ENCODE measurements around the gene CPA1. TPM values are rescaled to one million over a fixed set of nuclear protein-coding genes. Genes with fewer than 3 reads are reported as not detected.

Gene CPA1
- total RNA-seq, 1 donor from 2014 or later: not detected

DNA sequence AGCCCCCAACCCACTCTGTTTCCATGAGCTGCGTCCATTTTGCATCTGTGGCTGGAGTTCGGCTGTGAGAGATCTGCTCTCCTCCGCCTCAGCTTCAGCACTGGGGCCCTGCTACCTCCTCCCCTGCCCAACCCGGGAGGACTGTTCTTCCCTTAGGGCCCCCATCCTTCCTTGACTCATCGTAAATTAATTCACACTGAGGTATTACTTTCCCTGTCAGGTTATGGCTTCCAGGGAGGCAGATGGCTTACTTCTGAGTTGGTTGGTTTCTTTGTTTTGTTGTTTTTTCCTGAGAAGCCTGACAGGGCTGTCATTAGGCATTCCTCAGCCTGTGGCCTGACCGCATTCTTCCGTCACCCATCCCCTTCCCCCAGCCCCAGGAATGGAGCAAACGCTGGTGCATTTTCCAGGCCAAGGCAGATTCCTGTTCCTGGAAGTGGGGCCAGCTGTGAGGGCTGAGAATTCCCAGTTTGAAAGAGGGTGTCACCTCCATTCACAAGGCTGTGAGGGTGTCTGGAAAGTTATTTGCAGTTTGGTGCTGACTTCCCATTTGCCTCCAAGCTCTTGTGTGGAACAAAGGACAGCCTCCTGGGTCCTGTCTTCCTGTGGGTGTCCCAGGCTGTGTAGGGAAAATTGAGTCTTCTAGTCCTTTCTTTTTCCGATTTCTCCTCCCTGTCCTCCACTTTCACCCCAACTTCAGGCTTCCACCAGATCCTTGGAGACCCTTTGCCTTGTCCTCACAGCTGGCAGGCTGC lies 24.0 kb upstream of the CPA1 start:
- peak; percentile 99 for DNase-seq (ENCODE audit: low read depth)

DNA sequence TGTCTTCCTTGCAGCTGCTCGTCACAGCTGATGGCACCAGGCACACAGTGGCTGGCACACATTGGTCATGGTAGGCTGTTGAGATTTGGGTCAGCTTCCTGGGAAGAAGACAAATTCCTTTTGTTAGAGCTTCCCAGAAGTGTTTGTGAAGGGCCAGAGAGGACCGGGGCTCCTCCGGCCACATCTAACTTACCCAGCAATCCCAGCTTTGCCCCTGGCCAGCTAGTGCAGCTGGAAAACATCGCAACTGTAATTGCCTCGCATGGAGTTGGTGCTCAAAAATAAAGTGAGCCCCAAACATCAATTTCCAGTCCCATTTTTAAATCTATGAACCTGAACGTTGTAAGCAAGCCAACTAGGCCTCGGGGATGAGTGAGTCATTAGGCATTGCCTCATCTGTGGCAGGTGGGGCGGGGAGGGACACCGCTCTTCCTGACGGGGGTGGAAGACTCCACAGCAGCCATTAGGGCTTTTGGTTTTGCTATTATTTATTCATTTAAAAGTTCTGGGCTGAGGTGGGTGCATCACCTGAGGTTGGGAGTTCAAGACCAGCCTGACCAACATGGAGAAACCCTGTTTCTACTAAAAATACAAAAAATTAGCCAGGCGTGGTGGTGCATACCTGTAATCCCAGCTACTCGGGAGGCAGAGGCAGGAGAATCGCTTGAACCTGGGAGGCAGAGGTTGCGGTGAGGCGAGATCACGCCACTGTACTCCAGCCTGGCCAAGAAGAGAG lies 23.2 kb upstream of the CPA1 start:
- DNase-seq (ENCODE audit: low read depth): peak; percentile 95

DNA sequence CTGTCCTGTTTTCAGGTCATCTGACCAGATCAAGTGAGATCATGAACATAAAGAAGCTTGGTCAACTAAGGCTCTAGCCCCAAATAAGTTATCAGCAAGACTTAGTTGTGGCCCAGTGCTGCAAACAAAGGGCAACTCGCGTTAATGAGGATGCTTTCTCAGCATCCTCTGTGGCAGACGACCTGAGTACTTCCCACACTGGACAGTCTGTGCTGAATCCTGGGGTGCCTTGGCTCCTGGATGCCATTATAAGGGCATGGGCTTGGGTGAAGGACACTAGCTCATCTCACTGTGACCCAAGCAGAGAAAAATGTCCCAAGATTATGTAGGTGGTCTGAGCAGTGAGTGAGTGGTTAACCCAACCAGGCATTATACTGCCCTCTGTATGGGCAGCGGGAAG lies 21.8 kb upstream of the CPA1 start:
- DNase-seq (ENCODE audit: low read depth): no peak

DNA sequence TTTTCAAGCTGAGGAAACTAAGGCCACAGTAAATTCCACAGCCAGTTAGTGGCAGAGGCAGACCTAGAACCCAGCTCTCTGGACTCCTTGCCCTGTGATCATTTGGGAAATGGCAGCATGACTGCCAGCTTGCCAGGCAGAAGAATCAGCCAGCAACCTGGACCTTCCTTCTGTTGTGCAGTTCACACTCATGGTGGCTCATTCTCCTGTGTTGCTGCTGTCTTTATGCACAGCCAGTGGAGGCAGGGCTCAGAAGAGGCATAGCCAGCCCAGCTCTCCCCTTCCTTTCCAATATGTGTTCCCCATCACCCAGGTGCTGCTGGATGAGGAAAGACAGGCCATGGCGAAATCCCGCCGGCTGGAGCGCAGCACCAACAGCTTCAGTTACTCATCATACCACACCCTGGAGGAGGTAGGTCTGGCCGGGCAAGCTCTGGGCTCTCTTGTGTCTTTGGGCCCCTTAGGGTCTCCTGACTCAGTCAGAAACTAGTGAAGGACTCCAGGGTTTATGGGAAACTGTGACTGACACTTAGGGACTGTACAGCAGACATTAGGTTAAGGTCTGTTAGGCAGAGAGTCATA lies 20.9 kb upstream of the CPA1 start:
- no peak for DNase-seq (ENCODE audit: low read depth)

DNA sequence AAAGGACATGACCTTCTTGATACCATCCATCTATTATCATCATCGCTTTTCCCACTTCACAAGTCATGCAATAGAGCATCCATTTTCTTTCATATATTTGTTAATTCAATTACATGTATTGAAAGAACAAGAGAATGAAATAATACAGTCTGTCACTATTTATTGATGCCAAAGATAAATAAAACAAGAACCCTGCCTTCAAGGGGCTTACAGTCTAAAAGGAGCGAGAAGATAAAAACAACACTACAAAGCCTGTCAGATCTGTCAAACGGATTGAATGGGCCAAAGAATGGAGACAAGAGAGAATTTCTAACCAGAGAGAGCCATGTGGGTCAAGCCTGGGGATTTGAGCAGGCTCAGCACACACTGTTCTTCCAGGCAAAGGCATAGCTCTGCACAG lies 19.8 kb upstream of the CPA1 start:
- DNase-seq (ENCODE audit: low read depth): no peak

DNA sequence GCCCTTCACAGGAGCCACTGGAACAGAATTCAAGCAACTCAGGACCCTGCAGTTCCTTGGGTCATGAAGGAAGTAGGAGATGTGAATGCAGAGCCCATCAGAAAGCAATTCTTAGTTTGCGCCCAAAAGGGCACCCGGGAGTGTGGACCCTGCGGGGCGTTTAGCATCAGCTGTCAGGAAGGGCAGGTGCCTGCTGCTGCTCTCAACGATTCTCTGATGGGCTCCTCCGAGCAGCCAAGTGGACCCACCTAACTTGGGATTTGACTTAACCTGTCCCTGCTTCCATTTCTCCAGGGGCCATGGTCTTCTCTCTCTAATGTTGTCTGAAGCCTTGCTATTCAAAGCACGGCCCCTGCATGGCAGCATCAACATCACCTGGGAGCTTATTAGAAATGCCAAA lies 18.6 kb upstream of the CPA1 start:
- DNase-seq (ENCODE audit: low read depth): no peak

DNA sequence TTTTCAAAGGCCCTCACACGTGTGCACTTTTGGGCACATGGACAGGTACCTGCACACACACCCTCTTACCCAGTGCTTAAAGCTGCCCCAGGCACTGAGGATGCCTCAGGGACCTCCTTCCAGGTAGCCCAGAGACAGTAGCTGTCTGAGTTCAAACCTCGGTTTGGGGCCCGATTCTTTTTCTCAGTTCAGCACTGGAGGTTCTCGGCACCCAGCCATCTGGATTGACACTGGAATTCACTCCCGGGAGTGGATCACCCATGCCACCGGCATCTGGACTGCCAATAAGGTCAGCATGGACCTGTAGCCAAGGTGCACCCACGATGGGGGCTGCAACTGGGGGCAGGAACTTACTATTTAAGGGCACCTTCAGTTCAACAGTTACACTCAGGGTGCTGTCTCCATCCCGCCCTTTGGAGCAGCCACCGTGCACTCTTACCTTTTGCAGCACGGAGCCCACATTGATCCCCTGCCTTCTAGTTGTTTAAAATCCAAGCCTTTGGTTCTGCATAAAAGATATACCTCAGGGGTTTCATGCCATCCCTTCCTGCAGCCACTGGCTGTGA lies 18.0 kb upstream of the CPA1 start:
- no peak for DNase-seq (ENCODE audit: low read depth)

DNA sequence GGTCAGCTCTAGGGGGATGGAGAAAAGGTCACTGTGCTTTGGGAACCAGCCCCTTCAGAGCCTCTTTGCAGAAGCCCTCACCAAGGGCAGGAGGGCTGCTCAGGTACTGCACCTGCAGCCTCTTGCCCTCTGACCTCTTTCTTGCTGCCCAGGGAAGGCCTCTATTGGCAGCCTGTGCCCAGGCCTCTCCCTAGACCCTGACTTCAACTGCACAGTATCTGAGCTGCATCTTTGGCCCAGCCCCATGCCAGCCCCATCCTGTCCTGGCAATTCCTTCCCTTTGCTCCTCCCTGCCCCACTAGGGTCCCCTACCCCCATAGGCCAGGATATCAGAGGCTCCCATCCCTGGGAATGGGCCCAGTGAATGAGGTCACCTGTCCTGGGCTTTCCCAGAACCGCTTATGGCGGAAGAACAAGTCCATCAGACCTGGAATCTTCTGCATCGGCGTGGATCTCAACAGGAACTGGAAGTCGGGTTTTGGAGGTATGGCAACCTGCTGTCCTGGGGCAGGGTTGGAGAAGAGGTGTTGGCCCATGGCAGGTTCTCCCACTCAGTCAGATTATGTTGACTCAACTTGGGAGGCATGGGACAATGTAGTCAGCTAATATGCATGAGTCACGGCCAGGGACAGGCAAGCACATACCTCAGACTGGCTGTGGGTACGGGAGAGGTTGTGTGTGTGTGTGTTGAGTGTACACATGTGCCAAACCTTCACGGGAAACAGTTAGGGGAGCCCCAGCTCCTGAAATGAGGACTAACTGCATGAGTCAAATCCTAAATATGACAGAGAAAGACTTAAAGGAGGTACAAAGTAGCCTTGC lies 17.1 kb upstream of the CPA1 start:
- peak; percentile 99 for DNase-seq (ENCODE audit: low read depth)

DNA sequence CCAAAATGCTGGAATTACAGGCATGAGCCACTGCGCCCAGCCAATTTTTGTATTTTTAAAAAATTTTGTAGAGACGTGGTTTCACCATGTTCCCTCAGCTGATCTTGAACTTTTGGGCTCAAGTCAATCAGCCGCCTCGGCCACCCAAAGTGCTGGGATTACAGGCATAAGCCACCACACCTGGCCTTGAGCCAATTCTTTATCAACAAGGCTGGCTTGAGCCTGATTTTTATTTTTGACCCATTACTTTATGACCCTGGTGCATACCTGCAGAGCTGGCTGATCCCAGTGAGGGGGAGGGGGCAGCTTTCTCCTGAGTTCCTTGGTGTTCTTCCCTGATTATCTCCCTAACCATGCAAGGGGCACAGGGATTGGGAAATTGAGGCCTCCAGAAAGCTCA lies 15.8 kb upstream of the CPA1 start:
- no peak for DNase-seq (ENCODE audit: low read depth)

DNA sequence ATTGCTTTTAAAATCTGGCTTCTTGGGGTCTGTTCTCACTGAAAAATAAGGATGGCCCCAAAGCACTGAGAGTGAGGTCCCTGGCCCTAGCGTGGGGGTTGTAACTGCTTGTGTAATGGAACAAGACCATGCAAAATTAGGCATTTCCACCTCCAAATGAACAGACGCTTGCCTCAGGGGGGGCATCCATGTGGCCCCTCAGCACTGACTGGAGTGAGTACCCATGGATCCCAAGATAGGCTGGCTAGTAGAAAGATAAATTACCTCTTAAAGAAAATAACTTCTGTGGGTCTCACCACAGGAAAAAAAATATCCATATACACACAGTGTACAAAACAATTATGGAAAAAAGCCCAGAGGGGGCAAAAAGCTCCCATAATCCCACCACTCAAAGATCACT lies 15.2 kb upstream of the CPA1 start:
- DNase-seq (ENCODE audit: low read depth): no peak

DNA sequence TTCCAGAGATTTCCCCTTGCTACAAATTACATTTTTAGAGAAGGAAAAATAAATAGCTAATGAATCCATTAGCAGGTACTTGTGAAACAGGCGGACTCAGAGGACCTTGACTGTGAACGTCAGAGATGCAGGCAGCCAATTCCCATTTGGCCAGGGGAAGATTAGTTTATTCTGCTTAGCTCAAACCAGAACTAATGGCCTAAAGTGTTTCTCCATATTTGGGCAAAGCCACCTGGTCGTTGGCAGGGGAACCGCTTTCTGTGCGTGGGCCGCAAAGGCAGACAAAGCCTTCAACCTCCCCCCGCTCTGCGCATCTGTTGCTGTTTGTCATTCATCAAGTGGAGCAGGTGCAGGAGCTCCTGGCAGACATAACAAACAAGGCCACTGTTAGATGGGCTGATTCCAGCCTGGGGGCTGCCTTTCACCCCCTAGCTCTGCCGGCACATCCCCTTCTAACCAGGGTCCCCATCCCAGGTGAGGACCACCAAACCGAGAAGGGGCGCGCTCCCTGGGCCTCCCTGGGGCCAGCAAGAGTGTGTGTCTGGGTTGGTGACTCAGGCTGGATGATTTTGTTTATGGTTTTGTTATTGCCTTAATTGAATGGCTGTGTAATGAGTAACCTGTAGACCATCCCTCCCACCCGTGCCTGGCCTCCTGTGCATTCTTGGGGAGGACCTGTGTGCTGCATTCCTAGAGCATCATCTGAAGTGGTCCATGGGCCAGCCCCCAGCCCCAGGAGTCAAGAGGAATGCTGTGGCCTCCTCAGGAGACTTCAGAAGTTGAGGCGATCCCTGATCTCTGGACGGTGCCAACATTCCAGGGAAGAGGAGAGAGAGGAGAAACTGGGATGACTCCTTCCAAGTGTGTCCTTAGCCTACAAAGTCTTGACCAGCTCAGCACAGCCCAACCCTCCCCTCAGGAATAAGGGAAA lies 14.5 kb upstream of the CPA1 start:
- peak; percentile 95 for DNase-seq (ENCODE audit: low read depth)

DNA sequence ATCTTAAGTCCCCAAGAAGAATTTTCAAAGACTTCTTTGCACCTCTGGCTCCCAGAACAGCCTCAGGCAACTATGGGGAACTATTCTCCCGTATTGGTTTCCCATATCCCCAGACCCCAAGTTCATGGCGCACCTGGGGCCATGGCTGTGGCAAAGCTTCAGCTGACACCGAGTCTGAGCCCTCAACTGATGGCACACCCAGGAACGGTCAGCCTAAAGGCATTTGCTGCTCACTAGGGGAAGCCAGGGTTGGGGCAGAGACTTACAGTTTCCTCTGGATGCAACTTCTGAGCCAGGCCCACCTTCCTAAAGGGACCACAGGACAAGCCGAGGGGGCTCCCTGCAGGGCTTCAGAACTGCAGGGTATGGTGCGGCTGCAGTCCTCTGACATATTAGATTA lies 13.7 kb upstream of the CPA1 start:
- DNase-seq (ENCODE audit: low read depth): no peak

DNA sequence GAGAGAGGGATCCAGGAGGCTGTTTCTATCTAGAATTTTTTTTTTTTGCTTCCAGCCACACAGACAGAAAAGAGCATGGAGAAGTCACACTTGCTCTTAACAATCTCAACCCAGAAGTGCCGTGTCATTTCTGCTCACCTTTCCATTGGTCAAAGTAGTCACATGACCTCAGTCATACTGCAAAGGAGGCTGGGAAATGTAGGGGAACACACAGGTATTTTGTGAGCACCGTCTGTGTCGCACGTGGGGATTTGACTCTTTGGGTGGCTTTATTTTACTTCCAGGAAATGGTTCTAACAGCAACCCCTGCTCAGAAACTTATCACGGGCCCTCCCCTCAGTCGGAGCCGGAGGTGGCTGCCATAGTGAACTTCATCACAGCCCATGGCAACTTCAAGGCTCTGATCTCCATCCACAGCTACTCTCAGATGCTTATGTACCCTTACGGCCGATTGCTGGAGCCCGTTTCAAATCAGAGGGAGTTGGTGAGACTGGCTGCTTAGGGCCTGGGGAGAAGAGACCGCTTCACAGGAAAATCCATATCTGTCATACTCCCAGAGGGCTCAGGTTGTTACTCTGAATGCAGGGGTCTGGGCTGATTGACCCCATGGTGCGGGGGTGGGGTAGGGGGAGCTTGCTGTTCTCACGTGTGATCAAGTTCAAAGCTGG lies 13.1 kb upstream of the CPA1 start:
- DNase-seq (ENCODE audit: low read depth): no peak

DNA sequence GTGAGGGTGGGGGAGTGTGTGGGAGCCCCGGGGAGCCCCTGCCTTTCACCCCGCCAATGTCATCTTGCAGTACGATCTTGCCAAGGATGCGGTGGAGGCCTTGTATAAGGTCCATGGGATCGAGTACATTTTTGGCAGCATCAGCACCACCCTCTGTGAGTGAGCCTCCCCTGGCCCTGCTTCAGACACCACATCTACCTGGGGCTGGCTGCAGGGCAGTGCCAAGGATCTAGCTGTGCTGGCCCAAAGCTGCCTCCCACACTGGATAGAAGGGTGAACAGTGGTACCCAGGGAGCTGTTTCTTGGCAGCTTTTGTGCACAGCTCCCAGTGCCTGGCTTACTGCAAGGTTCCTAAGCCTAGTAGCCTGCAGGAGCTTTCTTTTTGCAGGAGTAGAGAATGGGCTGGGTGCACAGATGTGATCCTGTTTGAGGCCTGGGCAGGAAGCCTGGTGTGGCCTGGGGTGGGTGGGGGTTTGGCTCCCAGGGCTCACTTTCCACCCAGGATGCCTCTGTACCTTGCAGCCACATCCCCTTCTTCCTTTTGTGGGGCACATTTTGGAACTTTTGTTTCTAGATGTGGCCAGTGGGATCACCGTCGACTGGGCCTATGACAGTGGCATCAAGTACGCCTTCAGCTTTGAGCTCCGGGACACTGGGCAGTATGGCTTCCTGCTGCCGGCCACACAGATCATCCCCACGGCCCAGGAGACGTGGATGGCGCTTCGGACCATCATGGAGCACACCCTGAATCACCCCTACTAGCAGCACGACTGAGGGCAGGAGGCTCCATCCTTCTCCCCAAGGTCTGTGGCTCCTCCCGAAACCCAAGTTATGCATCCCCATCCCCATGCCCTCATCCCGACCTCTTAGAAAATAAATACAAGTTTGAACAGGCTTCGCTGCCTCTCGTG lies 12.2 kb upstream of the CPA1 start:
- DNase-seq (ENCODE audit: low read depth): no peak

DNA sequence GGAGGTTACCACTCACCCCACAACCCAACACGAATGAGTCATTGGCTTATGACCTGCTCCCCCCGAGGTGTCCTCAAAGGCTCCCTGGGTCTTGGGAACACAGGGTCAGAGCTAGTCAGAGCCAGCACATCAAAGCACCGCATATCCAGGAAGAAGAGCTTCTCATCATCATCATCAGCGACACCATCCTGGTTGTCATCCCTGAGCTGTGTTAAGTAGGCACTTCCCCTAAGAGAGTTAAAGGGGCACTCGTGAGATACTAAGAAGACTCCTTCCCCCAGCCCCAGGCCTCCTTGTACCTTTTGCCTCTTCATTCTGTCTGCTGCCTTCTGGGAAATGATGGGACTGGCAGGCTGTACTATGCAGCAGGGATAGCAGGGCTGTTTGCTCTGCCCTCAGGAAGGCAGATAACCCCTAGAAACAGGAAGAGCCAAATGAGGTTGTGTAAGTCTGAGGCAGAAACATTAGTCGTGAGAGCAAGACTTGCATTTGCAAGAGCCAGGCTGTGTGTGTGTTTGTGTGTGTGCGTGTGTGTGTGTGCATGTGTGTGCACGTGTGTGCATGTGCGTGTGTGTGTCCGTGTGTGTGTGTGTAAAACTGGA lies 11.1 kb upstream of the CPA1 start:
- peak; percentile 84 for DNase-seq (ENCODE audit: low read depth)

DNA sequence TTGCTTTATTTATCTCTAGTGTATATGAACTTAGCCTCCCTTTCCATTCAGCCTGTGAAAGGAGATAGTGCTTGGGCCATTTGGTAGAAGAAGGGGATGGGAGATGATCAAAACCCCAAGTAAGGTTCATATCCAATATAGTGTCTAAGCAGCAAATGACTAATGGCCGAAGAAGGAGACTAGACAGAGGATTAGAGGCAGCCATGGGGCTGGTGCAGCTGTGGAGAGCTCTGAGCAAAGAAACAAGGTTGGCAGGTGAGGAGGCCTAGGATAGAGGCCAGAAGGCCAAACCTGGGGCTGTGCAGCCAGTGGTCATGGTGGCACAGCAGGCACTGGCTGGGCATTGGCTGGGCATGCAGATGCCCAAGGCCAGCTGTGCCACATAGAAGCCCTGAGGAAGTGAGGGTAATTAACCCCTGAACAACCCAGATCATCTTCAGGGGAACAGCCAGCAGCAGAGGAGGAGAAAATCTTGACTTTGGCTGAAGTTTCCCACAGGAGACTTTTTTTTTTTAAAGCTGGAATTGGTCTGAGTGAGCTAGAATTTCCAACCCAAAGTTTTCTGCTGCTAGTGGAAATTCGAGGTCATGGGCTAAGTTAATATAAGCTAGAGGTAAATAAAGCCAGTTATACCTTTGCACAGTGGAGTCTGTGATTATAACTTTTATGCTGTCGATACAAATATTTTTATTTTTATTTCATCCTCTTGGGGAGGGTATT lies 10.3 kb upstream of the CPA1 start:
- DNase-seq (ENCODE audit: low read depth): no peak

DNA sequence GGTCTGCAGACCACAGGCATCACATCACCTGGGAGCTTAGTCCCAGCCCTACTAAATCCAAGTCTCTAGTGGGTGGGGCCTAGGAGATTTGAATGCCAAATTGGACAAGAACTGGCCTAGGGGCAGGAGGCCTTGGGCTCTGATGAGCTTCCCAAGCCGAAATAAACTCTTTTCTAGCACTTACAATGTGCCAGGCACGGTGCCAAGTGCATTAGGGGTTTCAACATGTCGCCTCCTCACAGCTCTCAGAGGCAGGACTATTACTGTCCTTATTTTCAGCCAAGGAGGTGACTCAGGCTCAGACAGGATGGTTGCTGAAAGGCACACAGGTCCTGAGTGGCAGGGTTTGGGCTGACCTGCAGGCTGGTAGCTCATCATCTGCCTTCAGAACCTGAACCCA lies 9.2 kb upstream of the CPA1 start:
- peak; percentile 53 for DNase-seq (ENCODE audit: low read depth)

Measured in renal cortical epithelial cell (primary cell).